ENCODE results near the gene GEN1.

DNA sequence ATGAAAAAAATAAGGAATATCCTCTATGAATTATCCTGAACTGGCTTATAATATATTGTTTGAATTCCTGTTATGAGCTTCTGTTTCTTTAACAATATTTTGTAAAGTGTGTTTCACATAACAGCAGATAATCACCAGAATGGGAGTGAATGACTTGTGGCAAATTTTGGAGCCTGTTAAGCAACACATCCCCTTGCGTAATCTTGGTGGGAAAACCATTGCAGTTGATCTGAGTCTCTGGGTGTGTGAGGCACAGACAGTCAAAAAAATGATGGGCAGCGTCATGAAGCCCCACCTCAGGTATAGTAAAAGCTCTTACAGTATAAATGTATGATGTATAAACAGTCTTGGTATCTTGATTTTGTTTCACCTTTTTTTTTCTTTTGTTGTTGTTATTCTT lies 5.9 kb downstream of the GEN1 start:
- TF ChIP-seq, protein P1, sequence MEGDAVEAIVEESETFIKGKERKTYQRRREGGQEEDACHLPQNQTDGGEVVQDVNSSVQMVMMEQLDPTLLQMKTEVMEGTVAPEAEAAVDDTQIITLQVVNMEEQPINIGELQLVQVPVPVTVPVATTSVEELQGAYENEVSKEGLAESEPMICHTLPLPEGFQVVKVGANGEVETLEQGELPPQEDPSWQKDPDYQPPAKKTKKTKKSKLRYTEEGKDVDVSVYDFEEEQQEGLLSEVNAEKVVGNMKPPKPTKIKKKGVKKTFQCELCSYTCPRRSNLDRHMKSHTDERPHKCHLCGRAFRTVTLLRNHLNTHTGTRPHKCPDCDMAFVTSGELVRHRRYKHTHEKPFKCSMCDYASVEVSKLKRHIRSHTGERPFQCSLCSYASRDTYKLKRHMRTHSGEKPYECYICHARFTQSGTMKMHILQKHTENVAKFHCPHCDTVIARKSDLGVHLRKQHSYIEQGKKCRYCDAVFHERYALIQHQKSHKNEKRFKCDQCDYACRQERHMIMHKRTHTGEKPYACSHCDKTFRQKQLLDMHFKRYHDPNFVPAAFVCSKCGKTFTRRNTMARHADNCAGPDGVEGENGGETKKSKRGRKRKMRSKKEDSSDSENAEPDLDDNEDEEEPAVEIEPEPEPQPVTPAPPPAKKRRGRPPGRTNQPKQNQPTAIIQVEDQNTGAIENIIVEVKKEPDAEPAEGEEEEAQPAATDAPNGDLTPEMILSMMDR (IDR thresholded peaks at IDR 0.05) = no peak
- TF ChIP-seq POLR2A (IDR thresholded peaks at IDR 0.05) = no peak
